ENCODE measurements around the gene TUBGCP3.

DNA sequence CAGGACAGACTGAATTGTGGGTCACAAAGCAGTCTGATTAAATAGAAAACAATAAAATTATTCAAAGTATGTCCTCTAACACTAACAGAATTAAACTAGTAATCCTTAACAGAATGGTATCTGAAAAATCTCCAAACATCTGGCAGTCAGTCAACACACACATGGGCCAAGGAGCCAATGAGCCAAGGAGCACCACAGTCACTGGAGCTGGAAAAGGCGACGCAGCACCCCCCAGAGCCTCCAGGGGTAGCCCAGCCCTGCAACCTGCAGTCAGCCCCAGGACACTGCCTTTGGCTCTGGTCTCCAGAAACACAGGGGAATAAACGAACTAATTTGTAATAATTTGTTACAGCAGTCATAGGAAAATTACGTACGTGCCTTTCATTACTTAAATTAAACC lies 12.3 kb downstream of the TUBGCP3 start:
- TF ChIP-seq, protein P1, sequence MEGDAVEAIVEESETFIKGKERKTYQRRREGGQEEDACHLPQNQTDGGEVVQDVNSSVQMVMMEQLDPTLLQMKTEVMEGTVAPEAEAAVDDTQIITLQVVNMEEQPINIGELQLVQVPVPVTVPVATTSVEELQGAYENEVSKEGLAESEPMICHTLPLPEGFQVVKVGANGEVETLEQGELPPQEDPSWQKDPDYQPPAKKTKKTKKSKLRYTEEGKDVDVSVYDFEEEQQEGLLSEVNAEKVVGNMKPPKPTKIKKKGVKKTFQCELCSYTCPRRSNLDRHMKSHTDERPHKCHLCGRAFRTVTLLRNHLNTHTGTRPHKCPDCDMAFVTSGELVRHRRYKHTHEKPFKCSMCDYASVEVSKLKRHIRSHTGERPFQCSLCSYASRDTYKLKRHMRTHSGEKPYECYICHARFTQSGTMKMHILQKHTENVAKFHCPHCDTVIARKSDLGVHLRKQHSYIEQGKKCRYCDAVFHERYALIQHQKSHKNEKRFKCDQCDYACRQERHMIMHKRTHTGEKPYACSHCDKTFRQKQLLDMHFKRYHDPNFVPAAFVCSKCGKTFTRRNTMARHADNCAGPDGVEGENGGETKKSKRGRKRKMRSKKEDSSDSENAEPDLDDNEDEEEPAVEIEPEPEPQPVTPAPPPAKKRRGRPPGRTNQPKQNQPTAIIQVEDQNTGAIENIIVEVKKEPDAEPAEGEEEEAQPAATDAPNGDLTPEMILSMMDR (IDR thresholded peaks at IDR 0.05; ENCODE audit: insufficient read depth, low read length, poor library complexity, severe bottlenecking), result no peak
- TF ChIP-seq EZH2phosphoT487 (conservative IDR thresholded peaks at IDR 0.05; ENCODE audit: low read length), result no peak

All from SU-DHL-6 (cell line).